Mononuclear cell (primary cell): ENCODE data around the gene CMKLR1. TPM values are rescaled to one million over a fixed set of nuclear protein-coding genes. Genes with fewer than 3 reads are reported as not detected.

Experiments used
- H3K27me3 ChIP-seq: 2 replicates; pipeline ENCODE4 v1.6.0; 2011; ENCODE audit warnings: low read length, control low read depth; ENCODE audit not compliant: insufficient read depth
- H3K4me1 ChIP-seq: 2 replicates; pipeline ENCODE4 v1.5.1; 2011; ENCODE audit warnings: mild to moderate bottlenecking, low read length, control low read depth; ENCODE audit not compliant: insufficient read depth
- H3K4me3 ChIP-seq: 2 replicates; pipeline ENCODE4 v1.5.1; 2011; ENCODE audit warnings: mild to moderate bottlenecking, low read length, moderate library complexity
- H3K9me3 ChIP-seq: 2 replicates; pipeline ENCODE4 v1.5.1; 2011; ENCODE audit warnings: low read depth, mild to moderate bottlenecking, control low read depth, low read length
- total RNA-seq: library from RNA; depleted of rRNA; stranded (reverse); fragments of >200 nt; gene quantifications from one replicate; pipeline ENCODE4 v1.2.3, GENCODE V29; 2012

Gene CMKLR1
- total RNA-seq, 1 donor, result 0.52 TPM

GRCh38 chr12:108369736-108370396 is 30.8 kb upstream of the CMKLR1 start:
- H3K4me1 ChIP-seq, result peaks cover 50% of the 10 kb centered on the region
- H3K27me3 ChIP-seq, result no peaks in the 10 kb centered on the region

DNA sequence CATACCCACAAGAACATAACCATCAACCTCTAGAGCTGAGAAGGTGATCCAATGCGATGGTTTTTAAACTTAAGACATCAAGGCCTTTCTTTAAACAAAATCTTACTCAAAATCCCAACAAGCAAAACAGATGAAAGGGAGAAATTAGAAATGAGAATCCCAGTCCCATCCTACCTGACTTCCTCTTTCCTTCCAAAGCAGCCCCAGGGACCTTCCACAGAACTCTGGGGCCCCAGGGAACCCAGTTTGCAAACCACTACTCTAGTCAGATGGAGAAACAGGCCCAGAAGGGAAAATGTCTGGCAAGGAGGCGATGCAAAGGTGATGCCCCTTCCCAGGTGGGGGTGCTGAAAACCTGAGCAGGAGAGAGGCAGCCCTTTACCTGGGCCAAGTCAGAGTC is 29.0 kb upstream of the CMKLR1 start:
- Histone ChIP-seq H3K4me3 (no peak overlapping the region), H3K27me3 (no peaks in the 10 kb centered on the region), H3K4me1 (peaks cover 62% of the 10 kb centered on the region), H3K9me3 (no peaks in the 10 kb centered on the region)

More at GRCh38 chr12:108369736-108370396, 30.8 kb upstream of the CMKLR1 start:
- Histone ChIP-seq H3K4me3 (no peak overlapping the region), H3K9me3 (no peaks in the 10 kb centered on the region)

GRCh38 chr12:108367436-108367835 is 28.3 kb upstream of the CMKLR1 start:
- H3K27me3 ChIP-seq, result no peaks in the 10 kb centered on the region
- peaks cover 65% of the 10 kb centered on the region for H3K4me1 ChIP-seq
- no peak overlapping the region for H3K4me3 ChIP-seq
- H3K9me3 ChIP-seq, result no peaks in the 10 kb centered on the region

- Histone ChIP-seq H3K4me3 (no peak overlapping the region), H3K4me1 (peaks cover 66% of the 10 kb centered on the region), H3K27me3 (no peaks in the 10 kb centered on the region), H3K9me3 (no peaks in the 10 kb centered on the region)
Observed at GRCh38 chr12:108365324-108365723, 26.2 kb upstream of the CMKLR1 start.

- H3K4me3 ChIP-seq, result no peak overlapping the region
- H3K27me3 ChIP-seq, result no peaks in the 10 kb centered on the region
- H3K9me3 ChIP-seq, result no peaks in the 10 kb centered on the region
- H3K4me1 ChIP-seq, result peaks cover 66% of the 10 kb centered on the region
Observed at GRCh38 chr12:108364879-108365278, 25.8 kb upstream of the CMKLR1 start.

DNA sequence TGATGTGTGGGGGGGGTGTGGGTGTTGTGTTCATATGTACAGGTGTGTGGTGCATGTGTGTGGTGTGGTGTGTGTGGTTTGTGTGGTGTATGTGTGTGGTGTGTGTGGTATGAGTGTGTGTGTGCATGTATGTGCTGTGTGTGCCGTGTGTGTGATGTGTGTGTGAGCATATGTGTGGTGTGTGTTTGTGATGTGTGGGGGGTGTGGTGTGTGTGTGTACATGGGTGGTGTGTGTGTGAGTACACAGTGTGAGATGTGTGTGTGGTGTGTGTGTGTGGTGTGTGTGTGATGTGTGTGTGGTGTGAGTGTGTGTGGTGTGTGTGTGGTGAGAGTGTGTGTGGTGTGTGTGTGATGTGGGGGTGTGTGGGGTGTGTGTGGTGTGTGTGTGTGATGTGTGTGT is 24.5 kb upstream of the CMKLR1 start:
- Histone ChIP-seq H3K27me3 (no peaks in the 10 kb centered on the region), H3K4me3 (no peak overlapping the region), H3K4me1 (peaks cover 64% of the 10 kb centered on the region), H3K9me3 (no peaks in the 10 kb centered on the region)

- Histone ChIP-seq H3K4me3 (no peak overlapping the region), H3K4me1 (peaks cover 60% of the 10 kb centered on the region), H3K27me3 (no peaks in the 10 kb centered on the region), H3K9me3 (no peaks in the 10 kb centered on the region)
Observed at GRCh38 chr12:108363165-108363564, 24.1 kb upstream of the CMKLR1 start.

- no peak overlapping the region for H3K4me3 ChIP-seq
- no peaks in the 10 kb centered on the region for H3K27me3 ChIP-seq
- H3K9me3 ChIP-seq, result no peaks in the 10 kb centered on the region
- peaks cover 44% of the 10 kb centered on the region for H3K4me1 ChIP-seq
Observed at GRCh38 chr12:108361606-108362005, 22.5 kb upstream of the CMKLR1 start.

- no peaks in the 10 kb centered on the region for H3K9me3 ChIP-seq
- H3K4me3 ChIP-seq, result no peak overlapping the region
- H3K27me3 ChIP-seq, result no peaks in the 10 kb centered on the region
- H3K4me1 ChIP-seq, result peaks cover 35% of the 10 kb centered on the region
Observed at GRCh38 chr12:108360487-108360886, 21.4 kb upstream of the CMKLR1 start.

DNA sequence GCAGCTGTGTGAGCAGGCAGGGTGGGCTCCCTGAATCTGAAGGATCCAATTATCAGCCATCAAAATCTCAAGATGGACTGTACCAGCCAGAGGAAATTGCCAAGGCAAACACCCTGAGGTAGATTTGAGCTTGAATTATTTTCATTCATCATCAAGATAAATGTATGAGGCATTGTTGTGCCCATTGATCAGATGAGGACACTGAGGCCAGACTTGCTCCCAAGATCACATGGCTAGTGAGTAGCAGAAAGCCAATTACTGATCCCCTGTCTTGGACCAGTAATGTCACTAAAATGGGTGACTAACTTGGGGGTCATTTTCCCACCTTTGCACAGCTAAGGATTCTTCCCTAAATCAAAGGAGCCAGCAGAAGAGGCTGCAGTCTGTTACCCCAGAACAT is 20.9 kb upstream of the CMKLR1 start:
- Histone ChIP-seq H3K4me3 (no peak overlapping the region), H3K4me1 (peaks cover 32% of the 10 kb centered on the region), H3K9me3 (no peaks in the 10 kb centered on the region), H3K27me3 (no peaks in the 10 kb centered on the region)

DNA sequence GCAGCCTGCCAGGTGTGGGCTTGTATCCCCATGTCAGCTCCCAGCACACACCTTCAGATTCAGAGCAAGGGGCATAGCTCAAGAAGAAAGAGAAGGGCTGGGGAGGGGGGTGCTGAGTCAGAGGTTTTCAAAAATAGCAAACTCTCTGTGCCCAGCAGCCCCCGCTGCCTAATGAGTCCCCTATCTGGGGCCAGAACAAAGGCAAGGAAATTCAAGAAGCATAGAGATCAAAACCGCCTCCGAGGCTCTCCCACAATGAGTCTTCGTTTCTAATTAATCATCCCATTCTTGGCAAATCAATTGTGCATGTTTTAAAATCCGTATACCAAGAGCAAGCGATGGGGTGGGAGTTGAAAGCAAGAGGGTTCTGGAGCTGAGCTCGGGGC is 19.5 kb upstream of the CMKLR1 start:
- Histone ChIP-seq H3K27me3 (no peaks in the 10 kb centered on the region), H3K4me1 (peaks cover 22% of the 10 kb centered on the region), H3K4me3 (no peak overlapping the region), H3K9me3 (no peaks in the 10 kb centered on the region)

GRCh38 chr12:108357834-108358579 is 18.9 kb upstream of the CMKLR1 start:
- Histone ChIP-seq H3K4me1 (peaks cover 17% of the 10 kb centered on the region), H3K4me3 (no peak overlapping the region), H3K9me3 (no peaks in the 10 kb centered on the region), H3K27me3 (no peaks in the 10 kb centered on the region)

DNA sequence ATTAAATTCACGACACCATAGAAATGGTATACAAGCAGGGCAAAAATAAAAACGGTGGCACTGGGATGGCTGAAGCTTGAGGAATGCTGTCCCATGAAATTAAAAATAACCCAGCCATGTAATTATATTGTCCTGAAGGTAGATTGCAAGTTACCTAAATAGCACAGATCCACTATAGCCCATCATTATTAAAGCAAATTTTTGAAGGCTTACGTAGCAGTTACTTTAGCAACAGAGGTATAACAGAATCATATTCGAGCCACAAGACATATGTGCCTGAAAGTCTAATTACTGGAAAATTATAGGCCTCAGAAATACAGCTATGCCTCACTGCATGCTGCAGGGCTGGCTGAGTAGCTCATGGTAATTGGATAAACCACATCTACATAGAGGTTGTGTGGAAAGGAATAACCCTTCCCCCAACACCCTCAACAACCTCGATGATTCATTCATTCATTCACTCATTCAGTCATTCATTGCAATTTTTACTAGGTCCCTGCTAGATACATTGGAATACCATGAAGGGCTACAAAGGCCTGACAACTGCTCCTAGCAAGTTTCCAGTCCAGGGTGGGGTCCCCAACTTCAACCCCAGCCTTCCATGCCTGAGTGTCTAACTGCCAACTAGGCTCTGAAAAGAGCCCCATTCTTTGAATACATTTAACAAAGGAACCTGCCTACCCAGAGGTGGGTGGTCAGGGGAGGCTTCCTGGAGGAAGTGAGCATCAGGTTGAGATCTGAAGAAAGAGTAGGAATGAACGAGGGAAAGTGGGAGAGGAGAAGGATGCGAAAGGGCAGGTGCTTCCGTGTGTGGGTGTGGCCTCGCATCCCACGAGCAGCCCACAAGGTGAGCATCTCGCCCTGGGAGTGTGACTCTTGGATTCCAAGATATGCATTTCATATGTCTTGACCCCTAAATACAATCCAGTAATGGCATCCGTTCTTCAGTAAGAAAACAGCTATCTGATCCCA is 18.0 kb upstream of the CMKLR1 start:
- H3K4me1 ChIP-seq, result peaks cover 8% of the 10 kb centered on the region
- H3K4me3 ChIP-seq, result no peak overlapping the region
- H3K27me3 ChIP-seq, result no peaks in the 10 kb centered on the region
- no peaks in the 10 kb centered on the region for H3K9me3 ChIP-seq

GRCh38 chr12:108355069-108355468 is 16.0 kb upstream of the CMKLR1 start:
- no peaks in the 10 kb centered on the region for H3K27me3 ChIP-seq
- H3K9me3 ChIP-seq, result no peaks in the 10 kb centered on the region
- no peak overlapping the region for H3K4me3 ChIP-seq

DNA sequence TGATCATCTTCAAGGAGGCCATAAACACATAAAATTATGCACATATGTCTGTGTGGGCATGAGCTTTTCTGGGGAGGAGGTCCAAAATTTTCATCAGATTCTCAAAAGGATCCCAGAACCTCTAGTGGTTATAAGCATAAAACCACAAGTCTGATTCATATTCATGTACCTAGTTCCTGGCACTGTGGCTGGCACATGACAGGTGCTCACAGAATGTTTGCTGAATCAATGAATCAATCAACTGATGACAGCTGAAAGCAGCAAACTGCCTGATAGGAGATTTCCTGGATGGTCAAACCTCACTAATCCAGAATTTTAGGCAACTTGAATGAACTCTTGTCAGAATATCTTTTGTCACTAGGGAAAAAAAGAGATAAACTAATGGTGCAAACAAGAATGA is 13.5 kb upstream of the CMKLR1 start:
- Histone ChIP-seq H3K4me1 (no peaks in the 10 kb centered on the region), H3K27me3 (no peaks in the 10 kb centered on the region), H3K9me3 (no peaks in the 10 kb centered on the region), H3K4me3 (no peak overlapping the region)

More at GRCh38 chr12:108355069-108355468, 16.0 kb upstream of the CMKLR1 start:
- no peaks in the 10 kb centered on the region for H3K4me1 ChIP-seq
